RWPE2 (cell line): ENCODE results near the gene SP3.
A peak's percentile ranks its signal among the peaks of the same experiment; 100 is the strongest.

Experiments
- ATAC-seq: fragments of 200-7000 bp; cut with Tn5 transposase; 3 replicates; pipeline ENCODE4 v1.9.1; 2021; ENCODE audit warnings: low read depth
- DNase-seq: peaks from one replicate; pipeline ENCODE4 v3.0.0-alpha.2; 2020; ENCODE audit warnings: low spot score
- H3K27ac ChIP-seq: fragments of 450-650 bp; 2 replicates; pipeline ENCODE4 v1.5.1; 2017; ENCODE audit warnings: mild to moderate bottlenecking; ENCODE audit not compliant: poor library complexity, severe bottlenecking
- H3K27me3 ChIP-seq: fragments of 250-450 bp; sonication (Bioruptor Pico); 2 replicates; pipeline ENCODE4 v1.5.1; 2021; ENCODE audit warnings: mild to moderate bottlenecking, moderate library complexity; ENCODE audit not compliant: insufficient read depth, poor library complexity, severe bottlenecking
- H3K36me3 ChIP-seq: fragments of 250-450 bp; sonication (Bioruptor Pico); 2 replicates; pipeline ENCODE4 v1.5.1; 2020; ENCODE audit warnings: low read depth, mild to moderate bottlenecking, moderate library complexity
- H3K4me1 ChIP-seq: fragments of 250-450 bp; sonication (Bioruptor Pico); 2 replicates; pipeline ENCODE4 v1.5.1; 2021; ENCODE audit warnings: mild to moderate bottlenecking, moderate library complexity; ENCODE audit not compliant: insufficient read depth, poor library complexity, severe bottlenecking
- H3K4me3 ChIP-seq: fragments of 250-450 bp; sonication (Bioruptor Pico); 2 replicates; pipeline ENCODE4 v1.5.1; 2021; ENCODE audit warnings: mild to moderate bottlenecking, moderate library complexity; ENCODE audit not compliant: severe bottlenecking
- H3K9me3 ChIP-seq: fragments of 250-450 bp; sonication (Bioruptor Pico); 2 replicates; pipeline ENCODE4 v1.5.1; 2021; ENCODE audit warnings: mild to moderate bottlenecking, moderate library complexity; ENCODE audit not compliant: severe bottlenecking
- CTCF ChIP-seq: fragments of 450-650 bp; IDR thresholded peaks from one replicate; pipeline ENCODE4 v1.5.1; 2017; ENCODE audit warnings: mild to moderate bottlenecking, moderate library complexity; ENCODE audit not compliant: poor library complexity, severe bottlenecking

The SP3 gene

DNA sequence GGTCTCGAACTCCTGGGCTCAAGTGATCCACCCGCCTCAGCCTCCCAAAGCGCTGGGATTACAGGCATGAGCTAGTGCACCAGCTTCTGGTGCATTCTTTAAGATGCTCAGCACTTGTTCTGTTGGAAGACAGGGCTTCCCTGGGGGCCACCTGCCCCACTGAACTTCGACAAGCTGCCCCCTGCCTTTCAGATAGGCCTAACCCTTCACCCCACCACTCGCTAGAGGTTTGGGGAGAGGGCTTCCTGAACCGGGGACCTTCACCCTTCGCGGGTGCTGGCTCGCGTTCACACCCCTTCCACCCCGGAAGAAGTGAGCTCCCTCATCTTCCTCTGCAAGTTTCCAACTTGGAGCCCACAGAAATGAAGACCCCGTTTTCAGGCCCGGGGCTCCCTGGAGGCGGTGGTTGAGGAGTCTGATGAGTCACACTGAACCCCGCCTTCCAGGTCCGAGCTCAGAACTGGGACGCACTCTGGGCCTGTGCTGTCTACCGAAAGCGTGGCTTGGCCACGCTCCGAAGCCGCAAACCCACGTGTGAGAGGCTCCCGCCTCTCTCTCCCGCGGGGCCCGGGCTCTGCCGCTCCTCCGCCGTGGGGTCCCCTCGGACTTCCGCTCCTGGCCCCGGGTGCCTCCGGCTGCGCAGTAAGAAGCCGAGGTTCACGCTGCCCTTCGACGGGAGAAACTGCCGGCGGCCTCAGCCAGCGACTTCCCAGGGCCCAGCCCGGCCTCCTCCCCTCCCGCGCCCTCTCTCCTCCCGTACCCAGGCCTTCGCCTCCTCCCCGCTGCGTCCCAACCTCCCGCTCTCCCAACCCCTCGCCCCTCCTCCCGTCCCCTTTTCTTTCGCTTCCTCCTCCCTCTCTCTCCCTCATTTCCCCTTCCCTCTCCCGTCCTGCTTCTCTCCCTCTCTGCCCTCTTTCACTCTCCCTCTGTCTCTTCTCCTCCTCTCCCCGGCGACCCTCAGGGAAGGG lies 47.5 kb upstream of the SP3 start:
- DNase-seq, result no peak
- no peaks in the 10 kb centered on the region for H3K9me3 ChIP-seq
- no peak for ATAC-seq
- H3K27ac ChIP-seq, result no peak overlapping the region
- no peaks in the 10 kb centered on the region for H3K27me3 ChIP-seq
- no peaks in the 10 kb centered on the region for H3K36me3 ChIP-seq
- no peak for TF ChIP-seq CTCF
- H3K4me1 ChIP-seq, result no peaks in the 10 kb centered on the region
- no peak overlapping the region for H3K4me3 ChIP-seq

- H3K27ac ChIP-seq, result no peak overlapping the region
- no peak for ATAC-seq
- no peaks in the 10 kb centered on the region for H3K27me3 ChIP-seq
- H3K9me3 ChIP-seq, result no peaks in the 10 kb centered on the region
- no peak for TF ChIP-seq CTCF
- no peaks in the 10 kb centered on the region for H3K4me1 ChIP-seq
- DNase-seq, result no peak
- no peak overlapping the region for H3K4me3 ChIP-seq
- H3K36me3 ChIP-seq, result no peaks in the 10 kb centered on the region
Observed at GRCh38 chr2:174011796-174012195, 46.6 kb upstream of the SP3 start.

GRCh38 chr2:174011173-174011572 lies 46.0 kb upstream of the SP3 start:
- Histone ChIP-seq H3K27ac (no peak overlapping the region), H3K36me3 (no peaks in the 10 kb centered on the region), H3K27me3 (no peaks in the 10 kb centered on the region), H3K4me3 (no peak overlapping the region), H3K9me3 (no peaks in the 10 kb centered on the region), H3K4me1 (no peaks in the 10 kb centered on the region)
- TF ChIP-seq CTCF, result no peak
- DNase-seq (no peak), ATAC-seq (no peak)

GRCh38 chr2:174009488-174010223 lies 44.5 kb upstream of the SP3 start:
- H3K27me3 ChIP-seq, result no peaks in the 10 kb centered on the region
- H3K36me3 ChIP-seq, result no peaks in the 10 kb centered on the region
- H3K4me3 ChIP-seq, result no peak overlapping the region
- no peaks in the 10 kb centered on the region for H3K9me3 ChIP-seq
- DNase-seq, result no peak
- H3K4me1 ChIP-seq, result peaks cover 5% of the 10 kb centered on the region
- ATAC-seq, result peak; percentile 52; the same call in 1 of the 3 replicates
- no peak for TF ChIP-seq CTCF
- no peak overlapping the region for H3K27ac ChIP-seq

- no peak for TF ChIP-seq CTCF
- no peaks in the 10 kb centered on the region for H3K27me3 ChIP-seq
- no peaks in the 10 kb centered on the region for H3K9me3 ChIP-seq
- DNase-seq, result no peak
- no peaks in the 10 kb centered on the region for H3K36me3 ChIP-seq
- no peak overlapping the region for H3K27ac ChIP-seq
- no peak for ATAC-seq
- peaks cover 5% of the 10 kb centered on the region for H3K4me1 ChIP-seq
- H3K4me3 ChIP-seq, result no peak overlapping the region
Observed at GRCh38 chr2:174008720-174009119, 43.5 kb upstream of the SP3 start.
